K562 (cell line): Measurements from ENCODE around the gene SMG6. TPM values are rescaled to one million over a fixed set of nuclear protein-coding genes. Genes with fewer than 3 reads are reported as not detected.
A peak's percentile ranks its signal among the peaks of the same experiment; 100 is the strongest.

Experiments
- ARHGAP35 ChIP-seq: fragments of 450-650 bp; IDR thresholded peaks from 2 replicates; pipeline ENCODE4 v1.6.1; 2018; ENCODE audit not compliant: partially characterized antibody
- BHLHE40 ChIP-seq: IDR thresholded peaks from 2 replicates; pipeline ENCODE4 v1.6.1; 2011; ENCODE audit warnings: low read length, improper control_type of control experiment
- CREM ChIP-seq: IDR thresholded peaks from 2 replicates; pipeline ENCODE4 v1.6.1; 2014; ENCODE audit warnings: antibody characterized with exemption, low read depth
- CUX1 ChIP-seq: fragments of 200-800 bp; sonication (Bioruptor generic); IDR thresholded peaks from 2 replicates; pipeline ENCODE4 v1.6.1; 2016; ENCODE audit warnings: missing genetic modification characterization, missing compliant biosample characterization
- DIDO1 ChIP-seq: fragments of 450-650 bp; IDR thresholded peaks from 2 replicates; pipeline ENCODE4 v1.6.1; 2016; ENCODE audit warnings: low read depth, missing biosample characterization, missing genetic modification characterization
- FOXK2 ChIP-seq, 2 experiments: fragments of 450-650 bp; IDR thresholded peaks in 1 of 2; conservative IDR thresholded peaks in 1 of 2; 2 replicates each; pipeline ENCODE4 v1.6.1; 2016; ENCODE audit warnings: low read depth in 2 of 2, mild to moderate bottlenecking in 1 of 2
- HDAC8 ChIP-seq: fragments of 450-650 bp; IDR thresholded peaks from 2 replicates; pipeline ENCODE4 v1.6.1; 2016; ENCODE audit warnings: mild to moderate bottlenecking, missing genetic modification characterization, moderate library complexity, missing compliant biosample characterization
- HNRNPLL ChIP-seq: fragments of 200-400 bp; formaldehyde crosslinking; IDR thresholded peaks from 2 replicates; pipeline ENCODE4 v1.6.1; 2017; ENCODE audit warnings: low read length, low read depth, mild to moderate bottlenecking; ENCODE audit not compliant: poor library complexity, severe bottlenecking
- NRF1 ChIP-seq, 2 experiments: fragments of 450-650 bp; IDR thresholded peaks in 1 of 2; conservative IDR thresholded peaks in 1 of 2; 2 replicates each; pipeline ENCODE4 v1.6.1; 2014; ENCODE audit warnings: mild to moderate bottlenecking in 2 of 2
- PKNOX1 ChIP-seq: fragments of 450-650 bp; IDR thresholded peaks from 2 replicates; pipeline ENCODE4 v1.6.1; 2016
- PML ChIP-seq: IDR thresholded peaks from 2 replicates; pipeline ENCODE4 v1.6.1; 2012; ENCODE audit warnings: low read length, inconsistent platforms
- POLR2A ChIP-seq: fragments of 450-650 bp; conservative IDR thresholded peaks from 2 replicates; pipeline ENCODE4 v1.6.1; 2016
- POLR2B ChIP-seq: fragments of 450-650 bp; IDR thresholded peaks from 2 replicates; pipeline ENCODE4 v1.6.1; 2018; ENCODE audit warnings: low read depth; ENCODE audit not compliant: partially characterized antibody
- RBFOX2 ChIP-seq: fragments of 200-400 bp; formaldehyde crosslinking; IDR thresholded peaks from 2 replicates; pipeline ENCODE4 v1.6.1; 2017; ENCODE audit warnings: low read depth, mild to moderate bottlenecking, low read length, moderate library complexity
- RCOR1 ChIP-seq, 2 experiments: IDR thresholded peaks; 2 replicates each; pipeline ENCODE4 v1.6.1; 2012; ENCODE audit warnings: low read depth in 2 of 2, low read length in 2 of 2, borderline replicate concordance in 1 of 2, improper control_type of control experiment in 1 of 2
- ZNF175 ChIP-seq: fragments of 200-800 bp; sonication (Bioruptor generic); IDR thresholded peaks from 2 replicates; pipeline ENCODE4 v1.6.1; 2016; ENCODE audit warnings: low read depth, mild to moderate bottlenecking, missing genetic modification characterization, missing compliant biosample characterization
- ZNF609 ChIP-seq: sonication (generic); formaldehyde crosslinking; IDR thresholded peaks from 2 replicates; pipeline ENCODE4 v1.8.1; 2023; ENCODE audit warnings: missing genetic modification reagents, mild to moderate bottlenecking, borderline replicate concordance
- polyA plus RNA-seq, 8 experiments: library from polyadenylated mRNA; depleted of rRNA in 4 of 8; stranded (reverse) in 5 of 8; unstranded in 3 of 8; fragments of >200 nt; fragmentation: Nextera tagmentation in 2 of 8; fragmentation: Illumina TruSeq in 1 of 8; extraction: Ambion mirVana in 2 of 8; extraction: Trizol in 1 of 8; gene quantifications; 2 replicates each; pipeline versions ENCODE4 v1.2.1 to v1.2.3, GENCODE V29; 2011 to 2014; ENCODE audit warnings: inconsistent platforms in 1 of 8, missing spikeins in 1 of 8
- total RNA-seq, 7 experiments: library from RNA; depleted of rRNA in 6 of 7; stranded (reverse); fragments of >200 nt in 6 of 7; fragmentation: Illumina TruSeq in 2 of 7; extraction: Trizol in 2 of 7; gene quantifications; 2 replicates each; pipeline versions ENCODE4 v1.2.1 to v1.2.3, GENCODE V29; 2011 to 2021; ENCODE audit warnings: low replicate concordance in 1 of 7

The SMG6 gene
- total and polyA plus RNA-seq, 9 of the 15 experiments (the other 6 are each of a cell fraction or from before 2014, with no cell fraction given): 0.44 to 13.9 (median 6.0) TPM

- 0 out of 2 replicates have a peak, but pooled peaks have one; percentile 45 for TF ChIP-seq ZNF609 (CRISPR knock-in tag)
- 0 out of 2 replicates have a peak, but pooled peaks have one; percentile 27 for TF ChIP-seq PKNOX1
- TF ChIP-seq ARHGAP35: no peak
- no peak for TF ChIP-seq ZNF175 (CRISPR knock-in tag)
- TF ChIP-seq HDAC8: no peak
- TF ChIP-seq NRF1 (conservative IDR thresholded peaks at IDR 0.05 in 1 of 2, IDR thresholded peaks at IDR 0.05 in 1 of 2): peak; percentile 45 to 54; a peak in 3 of 4 replicates
- 0 out of 4 replicates have a peak, but pooled peaks of 1 of the 2 experiments have one; percentile 16 for TF ChIP-seq FOXK2 (conservative IDR thresholded peaks at IDR 0.05 in 1 of 2, IDR thresholded peaks at IDR 0.05 in 1 of 2; ENCODE audit: low read depth in 2 of 2)
- peak; percentile 97 for TF ChIP-seq RBFOX2
- peak in 1 of 2 experiments; percentile 7; a peak in 1 of 4 replicates for TF ChIP-seq RCOR1 (IDR thresholded peaks at IDR 0.05; ENCODE audit: borderline replicate concordance in 1 of 2, low read depth in 2 of 2, low read length in 2 of 2)
- peak; percentile 74; the same call in 1 of the 2 replicates for TF ChIP-seq PML
- TF ChIP-seq DIDO1 (tag): 0 out of 2 replicates have a peak, but pooled peaks have one; percentile 28
- no peak for TF ChIP-seq CUX1 (CRISPR knock-in tag)
- peak; percentile 88 for TF ChIP-seq POLR2B
- peak; percentile 43 for TF ChIP-seq BHLHE40
- TF ChIP-seq HNRNPLL: no peak
- peak; percentile 91 for TF ChIP-seq POLR2A
- TF ChIP-seq CREM: peak; percentile 68
These were observed 32.7 kb upstream of the SMG6 start, which contains the start of gene TSR1 (continued) for GRCh38 chr17:2336215-2336851.
